Esophagus (tissue), 2 donors: ENCODE measurements around the gene CTH. TPM values are rescaled to one million over a fixed set of nuclear protein-coding genes. Genes with fewer than 3 reads are reported as not detected.

ENCODE experiments used
- H3K27ac ChIP-seq, 2 donors: one replicate each; pipeline ENCODE4 v1.5.1; 2013; ENCODE audit warnings: low read depth in 2 of 2, mild to moderate bottlenecking in 2 of 2, inconsistent platforms in 1 of 2, low read length in 1 of 2, moderate library complexity in 1 of 2
- H3K27me3 ChIP-seq, 2 donors: one replicate each; pipeline ENCODE4 v1.6.1; 2013; ENCODE audit warnings: low read length in 2 of 2, control low read depth in 1 of 2, mild to moderate bottlenecking in 1 of 2; ENCODE audit not compliant: insufficient read depth in 2 of 2, control insufficient read depth in 1 of 2
- H3K36me3 ChIP-seq, 2 donors: one replicate each; pipeline ENCODE4 v1.6.1; 2013; ENCODE audit warnings: low read length in 1 of 2; ENCODE audit not compliant: control insufficient read depth in 2 of 2, insufficient read depth in 2 of 2
- H3K4me1 ChIP-seq, 2 donors: one replicate each; pipeline ENCODE4 v1.6.1; 2013; ENCODE audit warnings: low read length in 1 of 2; ENCODE audit not compliant: control insufficient read depth in 2 of 2, insufficient read depth in 2 of 2
- H3K4me3 ChIP-seq, 2 donors: one replicate each; pipeline ENCODE4 v1.5.1; 2013; ENCODE audit warnings: low read length in 2 of 2, mild to moderate bottlenecking in 2 of 2, low read depth in 1 of 2, moderate library complexity in 1 of 2
- H3K9me3 ChIP-seq, 2 donors: one replicate each; pipeline ENCODE4 v1.6.1; 2013; ENCODE audit warnings: mild to moderate bottlenecking in 2 of 2, low read depth in 1 of 2, low read length in 1 of 2, moderate library complexity in 1 of 2; ENCODE audit not compliant: control insufficient read depth in 2 of 2, insufficient read depth in 1 of 2
- WGBS, 2 donors: extraction: QIAGEN DNeasy Blood & Tissue Kit; methylation state at CpG; one replicate each; pipeline ENCODE4 v1.1.7; 2013; 5-methylcytosine and 5-hydroxymethylcytosine counted together
- polyA plus RNA-seq, 2 donors: library from polyadenylated mRNA; stranded (reverse); fragments of 200-250 nt; gene quantifications; one replicate each; pipeline ENCODE4 v1.2.3, GENCODE V29; 2013
- donor health status: healthy with polysubstance abuse.
- donor health status: Bipolar disorder and iron deficiency.

The CTH gene
- polyA plus RNA-seq, 2 donors = 3.4 to 9.4 TPM

DNA sequence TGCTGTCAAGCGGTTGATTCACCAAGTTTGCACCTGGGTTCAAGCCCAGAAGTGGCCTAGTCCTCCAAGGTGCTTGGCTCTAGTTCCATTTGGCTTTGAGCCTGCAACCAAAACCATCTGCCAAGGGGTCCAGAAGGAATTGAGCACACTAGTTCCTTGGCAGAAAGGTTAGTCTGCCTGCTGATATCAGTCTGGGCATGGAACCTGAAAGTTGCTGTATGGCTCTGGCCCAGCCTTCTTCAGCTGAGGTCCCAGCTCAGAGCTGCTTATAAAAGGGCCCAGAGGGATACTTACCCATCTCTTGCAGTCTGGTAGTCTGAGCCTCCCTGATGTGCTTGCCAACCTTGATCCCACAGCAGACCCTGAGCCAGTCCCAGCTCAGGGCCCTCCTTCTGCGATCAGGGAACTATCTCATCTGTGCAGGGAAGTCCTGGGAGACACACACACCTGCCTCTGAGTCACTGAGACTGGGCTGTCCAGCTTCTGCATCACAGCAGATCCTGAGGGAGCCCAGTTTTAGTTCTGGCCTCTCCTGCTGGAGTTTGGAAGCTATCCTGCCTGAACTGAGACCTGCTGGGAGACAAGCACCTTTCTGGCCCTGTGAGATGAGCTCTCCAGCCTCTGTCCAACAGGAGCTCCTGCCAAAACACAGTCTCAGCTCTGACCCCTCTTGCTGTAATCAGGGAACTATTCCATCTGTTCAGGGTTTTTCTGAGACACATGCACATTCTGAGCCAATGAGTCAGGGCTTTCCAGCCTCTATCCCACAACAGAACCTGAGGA, 75.8 kb downstream of the CTH start:
- Histone ChIP-seq H3K27ac (no peak overlapping the region), H3K27me3 (no peaks in the 10 kb centered on the region), H3K4me1 (no peaks in the 10 kb centered on the region), H3K36me3 (no peaks in the 10 kb centered on the region), H3K4me3 (no peak overlapping the region), H3K9me3 (no peaks in the 10 kb centered on the region)
- WGBS, 2 donors = 60 to 66% methylated on average over 2 of the region's 2 CpGs

DNA sequence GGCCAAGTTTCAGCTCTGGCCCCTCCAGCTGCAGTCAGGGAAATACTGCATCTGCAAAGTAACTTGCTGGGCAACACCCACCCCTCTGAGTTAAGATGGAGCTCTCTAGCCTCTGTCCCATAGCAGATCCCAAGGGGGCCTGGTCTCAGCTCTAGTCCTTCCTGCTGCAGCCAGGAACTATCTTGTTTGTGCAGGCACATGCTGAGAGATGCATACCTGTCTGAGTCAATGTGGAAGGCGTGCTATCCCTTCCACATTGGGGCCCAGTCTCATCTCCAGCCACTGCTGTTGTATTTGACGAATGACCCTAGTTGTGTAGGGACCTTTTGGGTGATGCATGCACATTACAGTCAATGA, 76.4 kb downstream of the CTH start:
- Histone ChIP-seq H3K9me3 (no peaks in the 10 kb centered on the region), H3K27ac (no peak overlapping the region)
- 92 to 94% methylated on average over 2 of the region's 2 CpGs for WGBS, 2 donors

DNA sequence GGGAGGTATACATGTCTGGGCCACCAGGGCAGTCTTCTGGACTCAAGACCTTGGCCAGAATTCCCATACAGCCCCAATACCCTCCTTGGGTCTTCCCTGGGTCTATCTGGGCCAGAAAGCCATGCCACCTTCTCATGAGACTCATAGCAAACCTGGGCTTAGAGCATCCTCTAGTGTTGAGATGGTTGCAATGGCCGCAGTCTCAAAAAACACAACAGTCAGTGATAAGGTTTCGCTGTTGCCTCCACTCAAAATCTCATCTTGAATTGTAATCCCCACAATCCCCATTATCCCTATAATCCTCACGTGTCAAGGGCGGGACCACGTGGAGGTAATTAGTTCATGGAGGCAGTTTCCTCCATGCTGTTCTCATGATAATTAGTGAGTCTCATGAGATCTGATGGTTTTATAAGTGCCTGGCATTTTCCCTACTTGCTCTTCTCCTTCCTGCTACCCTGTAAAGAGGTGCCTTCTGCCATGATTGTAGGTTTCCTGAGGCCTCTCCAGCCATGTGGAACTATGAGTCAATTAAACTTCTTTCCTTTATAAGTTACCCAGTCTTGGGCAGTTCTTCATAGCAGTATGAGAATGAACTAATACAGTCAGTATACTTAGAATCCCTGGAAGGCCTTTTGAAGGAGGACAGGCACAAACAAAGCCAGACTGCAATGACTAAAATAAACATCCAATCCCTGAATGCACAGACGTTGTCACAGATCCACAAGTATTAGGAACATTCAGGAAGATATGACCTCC, 77.0 kb downstream of the CTH start:
- H3K27me3 ChIP-seq = no peaks in the 10 kb centered on the region
- no peak overlapping the region for H3K4me3 ChIP-seq
- H3K36me3 ChIP-seq = no peaks in the 10 kb centered on the region
- no peak overlapping the region for H3K27ac ChIP-seq
- no peaks in the 10 kb centered on the region for H3K9me3 ChIP-seq
- no peaks in the 10 kb centered on the region for H3K4me1 ChIP-seq
- whole genome bisulfite sequencing, 2 donors = 58 to 59% methylated on average over 6 of the region's 6 CpGs

More for the DNA sequence above, 76.4 kb downstream of the CTH start:
- no peaks in the 10 kb centered on the region for H3K4me1 ChIP-seq
- no peaks in the 10 kb centered on the region for H3K36me3 ChIP-seq
- no peaks in the 10 kb centered on the region for H3K27me3 ChIP-seq
- H3K4me3 ChIP-seq = no peak overlapping the region

Other genes starting within 250 kb of the CTH start
- 1 to 10 TPM; 5.9 to 6.1 TPM for gene LRRC40, start 205.7 kb upstream of the CTH start, polyA plus RNA-seq
- gene SRSF11, start 189.9 kb upstream of the CTH start, polyA plus RNA-seq = 100 to 1,000 TPM in 1 of 2 donors, 10 to 100 TPM in 1; 71.5 to 131 TPM
- 1 to 10 TPM; 6.4 to 7.2 TPM for gene ANKRD13C, start 56.5 kb upstream of the CTH start, polyA plus RNA-seq